ENCODE results near the gene CATSPERZ. TPM values are rescaled to one million over a fixed set of nuclear protein-coding genes. Genes with fewer than 3 reads are reported as not detected.
A peak's percentile ranks its signal among the peaks of the same experiment; 100 is the strongest.

CATSPERZ gene
- total and polyA plus RNA-seq, 2 of the 13 experiments (the other 11 are each of a cell fraction or from before 2014, with no cell fraction given), result 0.22 to 0.48 TPM

GRCh38 chr11:64321533-64321932 is 21.4 kb downstream of the CATSPERZ start:
- no TSS peak for BruUV-seq (replicated peaks)
- peaks cover 14% of the 10 kb centered on the region for H3K4me1 ChIP-seq (ENCODE audit: insufficient read depth, low read length)
- H3K36me3 ChIP-seq (replicated peaks in 1 of 2; ENCODE audit: control insufficient read depth in 1 of 2, insufficient read depth in 2 of 2, low read length in 2 of 2), result peaks cover 1 to 15% of the 10 kb centered on the region in 2 experiments; a peak in 1 of 5 replicates
- no peak overlapping the region for H3K27ac ChIP-seq (ENCODE audit: extremely low read length, insufficient read depth, low read length)
- H2AFZ ChIP-seq (ENCODE audit: low read length), result no peak overlapping the region
- no peak for FAIRE-seq
- in situ Hi-C loops (cut with HindIII; ENCODE audit: extremely low pct_ligation_motif_present, low pct_unique_long_range_greater_than_20kb) (no loop called here), intact Hi-C loops (cut with micrococcal nuclease; ENCODE audit: unreplicated experiment) (no loop called here)
- no peak for DNase-seq (ENCODE audit: low spot score)
- no peak for ATAC-seq
- no peak for TF ChIP-seq XBP1 (CRISPR knock-in tag; IDR thresholded peaks at IDR 0.05)
- ChIA-PET POLR2A (no interaction called here), CTCF (ENCODE audit: low intra/inter-chr PET ratio, low total read pairs) (no interaction called here)
- H3K4me3 ChIP-seq (replicated peaks in 1 of 3; ENCODE audit: insufficient read depth in 1 of 3, low read depth in 2 of 3, low read length in 3 of 3), result no peak overlapping the region
- no peak overlapping the region for H3K9ac ChIP-seq (ENCODE audit: insufficient read depth, low read depth, low read length)
- no peak overlapping the region for H3K4me2 ChIP-seq (ENCODE audit: low read depth, low read length)
- no peaks in the 10 kb centered on the region; a peak in 1 of 5 replicates for H3K27me3 ChIP-seq (ENCODE audit: control insufficient read depth in 1 of 2, insufficient read depth in 2 of 2, low read length in 2 of 2)
- H4K20me1 ChIP-seq (ENCODE audit: insufficient read depth, low read length), result no peaks in the 10 kb centered on the region
- H3K9me3 ChIP-seq (ENCODE audit: low read length), result no peaks in the 10 kb centered on the region
- 96% methylated on average over 4 of the region's 5 CpGs for WGBS (ENCODE audit: low lambda C conversion rate)
- peaks cover 12% of the 10 kb centered on the region for H3K79me2 ChIP-seq (ENCODE audit: insufficient read depth, low read length)

GRCh38 chr11:64322925-64323260 is 22.7 kb downstream of the CATSPERZ start:
- CTCF ChIA-PET (ENCODE audit: low intra/inter-chr PET ratio, low total read pairs), result no interaction called here
- no peak overlapping the region for H3K4me2 ChIP-seq (ENCODE audit: low read depth, low read length)
- no peak for DNase-seq (ENCODE audit: low spot score)

More at GRCh38 chr11:64322925-64323260, 22.7 kb downstream of the CATSPERZ start:
- Histone ChIP-seq H2AFZ (ENCODE audit: low read length) (no peak overlapping the region), H3K27me3 (ENCODE audit: control insufficient read depth in 1 of 2, insufficient read depth in 2 of 2, low read length in 2 of 2) (no peaks in the 10 kb centered on the region), H3K4me3 (replicated peaks in 1 of 3; ENCODE audit: insufficient read depth in 1 of 3, low read depth in 2 of 3, low read length in 3 of 3) (no peak overlapping the region), H4K20me1 (ENCODE audit: insufficient read depth, low read length) (no peaks in the 10 kb centered on the region), H3K27ac (ENCODE audit: extremely low read length, insufficient read depth, low read length) (no peak overlapping the region), H3K4me1 (ENCODE audit: insufficient read depth, low read length) (peaks cover 14% of the 10 kb centered on the region), H3K79me2 (ENCODE audit: insufficient read depth, low read length) (peaks cover 6% of the 10 kb centered on the region), H3K36me3 (replicated peaks in 1 of 2; ENCODE audit: control insufficient read depth in 1 of 2, insufficient read depth in 2 of 2, low read length in 2 of 2) (peaks cover 1 to 15% of the 10 kb centered on the region in 2 experiments; a peak in 1 of 5 replicates), H3K9ac (ENCODE audit: insufficient read depth, low read depth, low read length) (no peak overlapping the region), H3K9me3 (ENCODE audit: low read length) (no peaks in the 10 kb centered on the region)
- POLR2A ChIA-PET, result interaction anchor here (0.7 to 1.4 kb wide), 2 partner anchors 9 to 451 kb away, joined by 3 to 6 read pairs; no protein-coding TSS in a partner anchor
- FAIRE-seq (no peak), ATAC-seq (no peak)
- in situ Hi-C loops (cut with HindIII; ENCODE audit: extremely low pct_ligation_motif_present, low pct_unique_long_range_greater_than_20kb) (no loop called here), intact Hi-C loops (cut with micrococcal nuclease; ENCODE audit: unreplicated experiment) (no loop called here)
- WGBS (ENCODE audit: low lambda C conversion rate), result 85% methylated on average over 6 of the region's 7 CpGs
- no TSS peak for BruUV-seq (replicated peaks)
- TF ChIP-seq RBFOX2 (IDR thresholded peaks at IDR 0.05; ENCODE audit: low read depth, low read length) (peak; percentile 1; the same call in 1 of the 2 replicates), ZBTB43 (CRISPR knock-in tag; conservative IDR thresholded peaks at IDR 0.05) (no peak)

Data from HepG2 (cell line).